HEK293T (cell line): Measurements from ENCODE around the gene CCDC63.
"Not testable (repeated sequence)": the region's sequence is repeated elsewhere in the genome, so short reads cannot be mapped to it uniquely, and the experiment has no call there.

ENCODE experiments used
- CTCF ChIA-PET: fragments of 350-600 bp; formaldehyde crosslinking; extraction: SDS; loops from one replicate; lab custom pipeline; 2021; ENCODE audit warnings: antibody characterized with exemption, inconsistent platforms; lab: Yijun Ruan, JAX
- POLR2A ChIA-PET: fragments of 350-600 bp; formaldehyde crosslinking; extraction: SDS; loops from one replicate; lab custom pipeline; 2020; ENCODE audit warnings: antibody characterized with exemption, inconsistent platforms; lab: Yijun Ruan, JAX
- DNase-seq: peaks from one replicate; pipeline ENCODE4 v3.0.0; 2012; ENCODE audit warnings: mixed read lengths; ENCODE audit errors: extremely low spot score
- ARNT ChIP-seq: fragments of 450-650 bp; IDR thresholded peaks from 2 replicates; pipeline ENCODE4 v1.6.1; 2017; ENCODE audit warnings: mild to moderate bottlenecking
- BHLHE40 ChIP-seq: fragments of 450-650 bp; IDR thresholded peaks from 2 replicates; pipeline ENCODE4 v1.6.1; 2016; ENCODE audit warnings: mild to moderate bottlenecking, moderate library complexity, borderline replicate concordance
- CTBP1 ChIP-seq: fragments of 450-650 bp; IDR thresholded peaks from 2 replicates; pipeline ENCODE4 v1.6.1; 2016; ENCODE audit warnings: borderline replicate concordance
- ELF4 ChIP-seq: fragments of 450-650 bp; IDR thresholded peaks from 2 replicates; pipeline ENCODE4 v1.6.1; 2017; ENCODE audit warnings: antibody characterized with exemption
- FOXA1 ChIP-seq: fragments of 450-650 bp; IDR thresholded peaks from 2 replicates; pipeline ENCODE4 v1.6.1; 2016; ENCODE audit warnings: mild to moderate bottlenecking
- FOXK2 ChIP-seq: fragments of 450-650 bp; IDR thresholded peaks from 2 replicates; pipeline ENCODE4 v1.6.1; 2016; ENCODE audit warnings: mild to moderate bottlenecking
- FOXM1 ChIP-seq: fragments of 450-650 bp; IDR thresholded peaks from 2 replicates; pipeline ENCODE4 v1.6.1; 2017; ENCODE audit warnings: mild to moderate bottlenecking, borderline replicate concordance
- L3MBTL2 ChIP-seq: fragments of 450-650 bp; conservative IDR thresholded peaks from 2 replicates; pipeline ENCODE4 v1.6.1; 2016; ENCODE audit warnings: mild to moderate bottlenecking
- NFRKB ChIP-seq: fragments of 450-650 bp; IDR thresholded peaks from 2 replicates; pipeline ENCODE4 v1.6.1; 2016; ENCODE audit warnings: mild to moderate bottlenecking, moderate library complexity
- SP1 ChIP-seq: fragments of 450-650 bp; IDR thresholded peaks from 2 replicates; pipeline ENCODE4 v1.6.1; 2017
- SUZ12 ChIP-seq: fragments of 450-650 bp; IDR thresholded peaks from 2 replicates; pipeline ENCODE4 v1.6.1; 2016; ENCODE audit warnings: mild to moderate bottlenecking
- ZNF384 ChIP-seq: fragments of 450-650 bp; IDR thresholded peaks from 2 replicates; pipeline ENCODE4 v1.6.1; 2016
- TF ChIP-seq, protein P1 (sequence below): fragments of 450-650 bp; IDR thresholded peaks from 2 replicates; pipeline ENCODE4 v1.6.1; 2016

CCDC63 gene

DNA sequence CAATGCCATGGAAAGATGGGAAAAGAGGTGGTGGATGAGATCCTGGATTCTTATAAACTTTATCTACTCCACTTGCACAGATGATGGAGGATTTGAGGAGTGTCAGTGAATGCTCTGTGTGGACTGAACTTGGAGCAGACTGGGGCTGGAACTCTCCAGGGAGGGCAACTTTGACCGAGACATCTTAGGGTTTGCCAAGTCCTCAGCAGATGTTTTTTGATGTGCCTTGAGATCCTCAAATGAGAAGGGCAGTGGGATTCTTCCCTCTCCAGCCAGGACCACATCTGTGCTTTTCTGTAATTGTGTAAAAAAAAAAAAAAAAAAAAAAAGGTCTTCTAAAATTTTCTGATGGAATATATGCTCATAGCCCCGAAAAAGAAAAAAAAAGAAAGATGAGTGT, 96.6 kb downstream of the CCDC63 start:
- CTCF ChIA-PET, result no interaction called here
- TF ChIP-seq NFRKB, result no peak
- TF ChIP-seq BHLHE40, result no peak
- TF ChIP-seq, protein P1, sequence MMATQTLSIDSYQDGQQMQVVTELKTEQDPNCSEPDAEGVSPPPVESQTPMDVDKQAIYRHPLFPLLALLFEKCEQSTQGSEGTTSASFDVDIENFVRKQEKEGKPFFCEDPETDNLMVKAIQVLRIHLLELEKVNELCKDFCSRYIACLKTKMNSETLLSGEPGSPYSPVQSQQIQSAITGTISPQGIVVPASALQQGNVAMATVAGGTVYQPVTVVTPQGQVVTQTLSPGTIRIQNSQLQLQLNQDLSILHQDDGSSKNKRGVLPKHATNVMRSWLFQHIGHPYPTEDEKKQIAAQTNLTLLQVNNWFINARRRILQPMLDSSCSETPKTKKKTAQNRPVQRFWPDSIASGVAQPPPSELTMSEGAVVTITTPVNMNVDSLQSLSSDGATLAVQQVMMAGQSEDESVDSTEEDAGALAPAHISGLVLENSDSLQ, result no peak
- TF ChIP-seq FOXK2, result no peak
- TF ChIP-seq CTBP1, result no peak
- no peak for TF ChIP-seq L3MBTL2
- no peak for TF ChIP-seq SUZ12
- no peak for TF ChIP-seq ARNT
- TF ChIP-seq ELF4, result no peak
- no peak for TF ChIP-seq FOXM1
- TF ChIP-seq ZNF384, result no peak

GRCh38 chr12:110948041-110948440, 101.3 kb downstream of the CCDC63 start:
- POLR2A ChIA-PET, result no interaction called here
- TF ChIP-seq ELF4 (no peak), FOXK2 (no peak), FOXA1 (no peak), SP1 (no peak), NFRKB (no peak), ZNF384 (no peak)
- CTCF ChIA-PET, result no interaction called here
- DNase-seq, result no peak

More for the DNA sequence above, 96.6 kb downstream of the CCDC63 start:
- DNase-seq, result no peak
- POLR2A ChIA-PET, result no interaction called here

GRCh38 chr12:110950466-110950865, 103.7 kb downstream of the CCDC63 start:
- CTCF ChIA-PET, POLR2A ChIA-PET, DNase-seq: not testable (repeated sequence)

DNA sequence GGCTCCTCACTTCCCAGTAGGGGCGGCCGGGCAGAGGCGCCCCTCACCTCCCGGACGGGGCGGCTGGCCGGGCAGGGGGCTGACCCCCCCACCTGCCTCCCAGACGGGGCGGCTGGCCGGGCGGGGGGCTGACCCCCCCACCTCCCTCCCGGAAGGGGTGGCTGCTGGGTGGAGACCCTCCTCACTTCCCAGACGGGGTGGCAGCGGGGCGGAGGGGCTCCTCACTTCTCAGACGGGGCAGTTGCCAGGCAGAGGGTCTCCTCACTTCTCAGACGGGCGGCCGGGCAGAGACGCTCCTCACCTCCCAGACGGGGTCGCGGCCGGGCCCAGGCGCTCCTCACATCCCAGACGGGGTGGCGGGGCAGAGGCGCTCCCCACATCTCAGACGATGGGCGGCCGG, 104.1 kb downstream of the CCDC63 start:
- CTCF ChIA-PET, DNase-seq, POLR2A ChIA-PET: not testable (repeated sequence)
